Measurements from ENCODE around the gene ABCC9.

GRCh38 chr12:21759737-21760136, 181.5 kb downstream of the ABCC9 start:
- TF ChIP-seq POLR2A (IDR thresholded peaks at IDR 0.05): no peak
- TF ChIP-seq, protein P1, sequence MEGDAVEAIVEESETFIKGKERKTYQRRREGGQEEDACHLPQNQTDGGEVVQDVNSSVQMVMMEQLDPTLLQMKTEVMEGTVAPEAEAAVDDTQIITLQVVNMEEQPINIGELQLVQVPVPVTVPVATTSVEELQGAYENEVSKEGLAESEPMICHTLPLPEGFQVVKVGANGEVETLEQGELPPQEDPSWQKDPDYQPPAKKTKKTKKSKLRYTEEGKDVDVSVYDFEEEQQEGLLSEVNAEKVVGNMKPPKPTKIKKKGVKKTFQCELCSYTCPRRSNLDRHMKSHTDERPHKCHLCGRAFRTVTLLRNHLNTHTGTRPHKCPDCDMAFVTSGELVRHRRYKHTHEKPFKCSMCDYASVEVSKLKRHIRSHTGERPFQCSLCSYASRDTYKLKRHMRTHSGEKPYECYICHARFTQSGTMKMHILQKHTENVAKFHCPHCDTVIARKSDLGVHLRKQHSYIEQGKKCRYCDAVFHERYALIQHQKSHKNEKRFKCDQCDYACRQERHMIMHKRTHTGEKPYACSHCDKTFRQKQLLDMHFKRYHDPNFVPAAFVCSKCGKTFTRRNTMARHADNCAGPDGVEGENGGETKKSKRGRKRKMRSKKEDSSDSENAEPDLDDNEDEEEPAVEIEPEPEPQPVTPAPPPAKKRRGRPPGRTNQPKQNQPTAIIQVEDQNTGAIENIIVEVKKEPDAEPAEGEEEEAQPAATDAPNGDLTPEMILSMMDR (IDR thresholded peaks at IDR 0.05): no peak
